GM12878 (cell line): ENCODE results near the gene RTF2. TPM values are rescaled to one million over a fixed set of nuclear protein-coding genes. Genes with fewer than 3 reads are reported as not detected.

ENCODE experiments used
- ATAC-seq: fragments of 200-7000 bp; cut with Tn5 transposase; 3 replicates; pipeline ENCODE4 v1.9.1; 2020; ENCODE audit warnings: mild to moderate bottlenecking, moderate library complexity
- BruUV-seq: library from RNA; stranded (reverse); fragments of 400-500 nt; replicated peaks from 2 replicates; lab custom pipeline; 2021; lab: Mats Ljungman, UMichigan
- CTCF ChIA-PET: fragments of 300-600 bp; sonication (Branson Sonifier 250); formaldehyde crosslinking; extraction: SDS; loops from one replicate; lab custom pipeline; 2021; ENCODE audit warnings: inconsistent platforms; lab: Yijun Ruan, JAX
- POLR2A ChIA-PET: fragments of 350-600 bp; formaldehyde crosslinking; extraction: SDS; loops from one replicate; lab custom pipeline; 2021; ENCODE audit warnings: inconsistent platforms; lab: Charles Lee
- RAD21 ChIA-PET: fragments of 300-600 bp; sonication (Branson Sonifier 250); formaldehyde crosslinking; loops from one replicate; lab custom pipeline; 2023; ENCODE audit warnings: antibody characterized with exemption; ENCODE audit not compliant: unreplicated experiment; lab: Charles Lee
- SMC1A ChIA-PET: fragments of 300-600 bp; sonication (Branson Sonifier 250); formaldehyde crosslinking; loops from one replicate; lab custom pipeline; 2023; ENCODE audit not compliant: unreplicated experiment, uncharacterized antibody; lab: Charles Lee
- DNase-seq: peaks from one replicate; pipeline ENCODE4 v3.0.0-alpha.2; 2011; ENCODE audit warnings: low read depth, low spot score
- FAIRE-seq: peaks from 3 replicates; lab custom pipeline; 2011; peaks lifted over from hg19 to GRCh38; lab: Jason Lieb, UNC
- H2AFZ ChIP-seq: 2 replicates; pipeline ENCODE4 v1.6.0; 2011; ENCODE audit warnings: low read depth, low read length, control low read depth; ENCODE audit not compliant: control insufficient read depth
- H3K27ac ChIP-seq: 2 replicates; pipeline ENCODE4 v1.5.1; 2011; ENCODE audit warnings: control low read depth; ENCODE audit not compliant: control insufficient read depth, insufficient read depth
- H3K27me3 ChIP-seq, 2 experiments: replicated peaks in 1 of 2; 2 replicates each; pipeline versions ENCODE4 v1.6.0 to v1.6.1; 2011; ENCODE audit warnings: low read length in 1 of 2; ENCODE audit not compliant: control insufficient read depth in 2 of 2, insufficient read depth in 2 of 2
- H3K36me3 ChIP-seq, 2 experiments: 2 replicates each; pipeline ENCODE4 v1.5.1; 2011; ENCODE audit warnings: low read length in 1 of 2; ENCODE audit not compliant: control insufficient read depth in 2 of 2, insufficient read depth in 2 of 2
- H3K4me1 ChIP-seq: 2 replicates; pipeline ENCODE4 v1.6.1; 2011; ENCODE audit warnings: mild to moderate bottlenecking, low read length, moderate library complexity, mixed read lengths; ENCODE audit not compliant: control insufficient read depth, insufficient read depth
- H3K4me2 ChIP-seq: 2 replicates; pipeline ENCODE4 v1.6.0; 2011; ENCODE audit warnings: control low read depth; ENCODE audit not compliant: control insufficient read depth, insufficient read depth
- H3K4me3 ChIP-seq: fragments of 200-600 bp; sonication (generic); 2 replicates; pipeline ENCODE4 v1.5.1; 2016
- H3K79me2 ChIP-seq: 2 replicates; pipeline ENCODE4 v1.6.0; 2011; ENCODE audit warnings: low read length; ENCODE audit not compliant: control insufficient read depth, insufficient read depth
- H3K9ac ChIP-seq: 2 replicates; pipeline ENCODE4 v1.8.0; 2011; ENCODE audit warnings: low read length, control low read depth, mixed read lengths; ENCODE audit not compliant: control insufficient read depth, insufficient read depth
- H3K9me3 ChIP-seq: replicated peaks from 3 replicates; pipeline ENCODE4 v1.5.1; 2011; ENCODE audit warnings: mild to moderate bottlenecking, low read length; ENCODE audit not compliant: control insufficient read depth, insufficient read depth
- H4K20me1 ChIP-seq: 2 replicates; pipeline ENCODE4 v1.6.0; 2011; ENCODE audit not compliant: control insufficient read depth, insufficient read depth
- CBFB ChIP-seq: IDR thresholded peaks from 2 replicates; pipeline ENCODE4 v1.6.1; 2016; ENCODE audit warnings: antibody characterized with exemption, low read depth
- HCFC1 ChIP-seq: fragments of 150-350 bp; IDR thresholded peaks from 2 replicates; pipeline ENCODE4 v1.6.1; 2014; ENCODE audit warnings: low read length
- PBX3 ChIP-seq: IDR thresholded peaks from 2 replicates; pipeline ENCODE4 v1.6.1; 2011; ENCODE audit warnings: mild to moderate bottlenecking, low read depth, low read length, moderate library complexity; ENCODE audit not compliant: insufficient replicate concordance
- POLR2A ChIP-seq: IDR thresholded peaks from 2 replicates; pipeline ENCODE4 v1.6.1; 2011; ENCODE audit warnings: low read depth, mild to moderate bottlenecking, low read length
- RUNX3 ChIP-seq: IDR thresholded peaks from 2 replicates; pipeline ENCODE4 v1.6.1; 2012; ENCODE audit warnings: low read length, inconsistent platforms
- ZNF24 ChIP-seq: fragments of 450-650 bp; IDR thresholded peaks from 2 replicates; pipeline ENCODE4 v1.6.1; 2017; ENCODE audit warnings: antibody characterized with exemption, mild to moderate bottlenecking
- WGBS: methylation state at CpG from one replicate; pipeline ENCODE4 v1.1.6; 2016; ENCODE audit warnings: low lambda C conversion rate; ENCODE audit not compliant: insufficient replicate concordance, insufficient coverage; ENCODE audit errors: missing lambda C conversion rate; 5-methylcytosine and 5-hydroxymethylcytosine counted together
- in situ Hi-C: fragments of 300-500 bp; cut with MboI; formaldehyde crosslinking; loops from 9 replicates; pipeline ENCODE4 v1.14.3; 2018; ENCODE audit warnings: mixed read lengths
- intact Hi-C: fragments of 100-400 bp; cut with micrococcal nuclease; formaldehyde crosslinking; loops from one replicate; pipeline ENCODE4 v1.14.2; 2022; ENCODE audit not compliant: unreplicated experiment
- polyA plus RNA-seq, 11 experiments: library from polyadenylated mRNA; depleted of rRNA in 4 of 11; unstranded in 6 of 11; stranded (reverse) in 5 of 11; fragments of >200 nt; fragmentation: Nextera tagmentation in 4 of 11; fragmentation: Illumina TruSeq in 1 of 11; extraction: Ambion mirVana in 4 of 11; extraction: Trizol in 1 of 11; gene quantifications; 1 replicate in 1 of 11; 2 replicates in 10 of 11; pipeline versions ENCODE4 v1.2.1 to v1.2.3, GENCODE V29; 2011 to 2016; ENCODE audit warnings: inconsistent platforms in 2 of 11, missing spikeins in 2 of 11, low read depth in 1 of 11
- total RNA-seq, 4 experiments: library from RNA; depleted of rRNA in 3 of 4; stranded (reverse); fragments of >200 nt in 3 of 4; fragmentation: Illumina TruSeq in 1 of 4; extraction: Trizol in 1 of 4; gene quantifications; 2 replicates each; pipeline versions ENCODE4 v1.2.1 to v1.2.3, GENCODE V29; 2013 to 2021

RTF2 gene
- total and polyA plus RNA-seq, 10 of the 15 experiments (the other 5 are each of a cell fraction or from before 2014, with no cell fraction given), result 66.2 to 133 (median 82.9) TPM

DNA sequence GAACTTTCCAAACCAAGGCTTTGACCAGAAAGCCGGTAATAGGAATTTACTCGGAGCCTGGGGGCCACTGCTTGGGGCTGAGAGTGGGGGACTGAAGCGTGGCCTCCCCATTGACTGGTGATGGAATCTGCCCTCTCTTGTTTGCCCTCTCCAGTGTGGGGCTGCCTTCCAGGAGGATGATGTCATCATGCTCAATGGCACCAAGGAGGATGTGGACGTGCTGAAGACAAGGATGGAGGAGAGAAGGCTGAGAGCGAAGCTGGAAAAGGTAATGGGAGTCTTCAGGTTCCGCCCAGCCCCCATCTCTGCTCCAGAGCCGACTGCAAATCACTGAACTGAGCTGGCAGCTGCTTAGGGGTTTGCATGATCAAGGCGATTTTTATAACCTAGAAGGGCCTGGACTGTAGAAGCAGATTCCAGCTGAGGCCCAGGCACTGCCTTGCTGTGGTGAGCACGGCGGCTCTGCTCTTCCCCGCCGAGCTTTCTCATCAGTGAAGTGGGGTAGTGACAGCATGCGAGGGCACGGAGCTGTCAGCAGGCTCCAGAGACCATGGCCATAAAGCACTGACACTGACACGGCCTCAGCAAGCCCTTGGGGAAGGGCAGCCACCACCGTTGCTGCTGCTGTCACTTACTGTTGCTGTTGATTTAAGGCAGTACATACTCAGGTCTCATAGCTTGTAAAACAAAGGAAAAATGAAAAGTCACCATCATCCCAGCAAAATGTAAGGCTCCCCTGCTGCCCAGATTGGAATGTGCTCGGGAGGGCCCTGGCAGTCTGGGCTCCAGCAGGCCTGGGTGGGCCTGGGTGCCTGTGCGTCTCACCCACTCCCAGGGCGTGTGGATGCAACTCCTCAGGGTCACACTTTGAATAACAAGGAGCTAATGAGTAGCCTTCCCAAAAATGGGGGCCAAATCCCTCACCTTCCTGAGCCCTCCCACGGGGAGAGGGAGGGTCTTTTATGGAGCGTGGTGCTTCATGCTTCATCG, 45.0 kb downstream of the RTF2 start:
- no TSS peak for BruUV-seq
- peaks cover 13 to 23% of the 10 kb centered on the region in 2 experiments for H3K36me3 ChIP-seq
- DNase-seq (no peak), FAIRE-seq (no peak), ATAC-seq (no peak)
- H3K9ac ChIP-seq, result no peak overlapping the region
- POLR2A ChIA-PET, result no interaction called here
- CTCF ChIA-PET, result interaction anchor here (0.6 to 1.8 kb wide), 3 partner anchors 37 to 115 kb away, joined by 3 to 5 read pairs (median 3); no protein-coding TSS in a partner anchor
- in situ Hi-C loops (no loop called here), intact Hi-C loops (no loop called here)
- WGBS, result 98% methylated on average over 22 of the region's 22 CpGs
- no peak overlapping the region for H3K4me2 ChIP-seq
- H3K9me3 ChIP-seq, result no peaks in the 10 kb centered on the region; the same call in 2 of the 3 replicates
- H3K4me1 ChIP-seq, result no peaks in the 10 kb centered on the region
- H4K20me1 ChIP-seq, result no peaks in the 10 kb centered on the region
- no peak for TF ChIP-seq HCFC1
- TF ChIP-seq POLR2A, result 0 out of 2 replicates have a peak, but pooled peaks have one; percentile 4
- no peak for TF ChIP-seq CBFB
- no peak for TF ChIP-seq PBX3
- TF ChIP-seq ZNF24, result no peak
- no peak for TF ChIP-seq RUNX3
- H3K4me3 ChIP-seq, result no peak overlapping the region
- no peaks in the 10 kb centered on the region for H3K27me3 ChIP-seq
- RAD21 ChIA-PET, result no interaction called here
- no peak overlapping the region for H2AFZ ChIP-seq
- no peak overlapping the region for H3K27ac ChIP-seq
- H3K79me2 ChIP-seq, result no peaks in the 10 kb centered on the region
- SMC1A ChIA-PET, result interaction anchor here (0.9 kb wide), 1 partner anchor 42 kb away, joined by 3 read pairs; no protein-coding TSS in a partner anchor
